GM21723 (cell line): ENCODE measurements around the gene RCVRN.

Source experiments
- ATAC-seq: cut with Tn5 transposase; IDR thresholded peaks from one replicate; pipeline ENCODE4 v1.9.1; 2021; ENCODE audit warnings: mild to moderate bottlenecking, moderate library complexity; ENCODE audit not compliant: unreplicated experiment

The RCVRN gene

DNA sequence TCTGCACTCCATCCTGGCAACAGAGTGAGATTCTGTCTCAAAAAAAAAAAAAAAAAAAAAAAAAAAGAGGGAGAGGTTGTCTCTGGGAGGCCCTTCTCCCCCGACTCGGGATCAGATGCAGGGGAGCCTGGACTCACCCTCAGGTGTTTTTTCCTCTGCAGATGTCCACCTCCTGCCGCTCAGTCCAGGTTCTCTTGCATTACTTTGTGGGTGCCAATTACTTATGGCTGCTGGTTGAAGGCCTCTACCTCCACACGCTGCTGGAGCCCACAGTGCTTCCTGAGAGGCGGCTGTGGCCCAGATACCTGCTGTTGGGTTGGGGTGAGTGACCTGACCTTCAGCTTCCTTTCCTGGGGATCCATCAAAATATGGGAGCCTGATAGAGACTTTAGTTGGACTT lies 45.3 kb downstream of the RCVRN start:
- ATAC-seq, result no peak

- ATAC-seq, result no peak
Observed at GRCh38 chr17:9855036-9855435, 50.0 kb downstream of the RCVRN start.

- ATAC-seq, result no peak
Observed at GRCh38 chr17:9854255-9854654, 50.8 kb downstream of the RCVRN start.

- ATAC-seq, result no peak
Observed at GRCh38 chr17:9850151-9850550, 54.9 kb downstream of the RCVRN start.
